Body of pancreas (tissue), 4 donors: ENCODE data around the gene MYL6B. TPM values are rescaled to one million over a fixed set of nuclear protein-coding genes. Genes with fewer than 3 reads are reported as not detected.

Experiments
- ATAC-seq: fragments of 150-250 bp; one replicate; pipeline ENCODE4 v1.9.1; 2016
- DNase-seq, 4 donors: peaks; one replicate each; pipeline ENCODE4 v3.0.0-alpha.2; 2019
- H3K27ac ChIP-seq, 4 donors: fragments of 200-600 bp; sonication (generic); 1 replicate in 3 of 4; 2 replicates in 1 of 4; pipeline versions ENCODE4 v1.5.1 to v1.6.1; 2016 to 2019; ENCODE audit warnings: mild to moderate bottlenecking in 1 of 4, mixed read lengths in 1 of 4, moderate library complexity in 1 of 4
- H3K27me3 ChIP-seq, 2 donors: fragments of 200-600 bp; sonication (generic); one replicate each; pipeline ENCODE4 v1.6.0; 2016; ENCODE audit warnings: mild to moderate bottlenecking in 1 of 2
- H3K36me3 ChIP-seq, 2 donors: fragments of 200-600 bp; sonication (generic); replicated peaks in 1 of 2; 2 replicates each; pipeline ENCODE4 v1.5.1; 2016; ENCODE audit warnings: low read depth in 2 of 2; ENCODE audit not compliant: insufficient read depth in 1 of 2
- H3K4me1 ChIP-seq: fragments of 200-600 bp; sonication (generic); one replicate; pipeline ENCODE4 v1.6.0; 2016
- H3K4me3 ChIP-seq, 2 donors: fragments of 200-600 bp; sonication (generic); 1 replicate in 1 of 2; 2 replicates in 1 of 2; pipeline ENCODE4 v1.5.1; 2016 to 2019
- H3K9me3 ChIP-seq, 3 donors: fragments of 200-600 bp; sonication (generic); 1 replicate in 2 of 3; 2 replicates in 1 of 3; pipeline ENCODE4 v1.5.1; 2016
- CTCF ChIP-seq, 7 experiments: fragments of 450-650 bp in 4 of 7; fragments of 200-600 bp in 3 of 7; sonication (generic) in 3 of 7; IDR thresholded peaks; one replicate each; pipeline ENCODE4 v1.5.1; 2016 to 2019; ENCODE audit warnings: antibody characterized with exemption in 7 of 7
- POLR2A ChIP-seq, 3 donors: fragments of 450-650 bp; IDR thresholded peaks; one replicate each; pipeline ENCODE4 v1.6.1; 2016; ENCODE audit warnings: antibody characterized with exemption in 3 of 3, mild to moderate bottlenecking in 2 of 3
- WGBS, 2 donors: methylation state at CpG; one replicate each; pipeline ENCODE4 v1.1.5; 2017; 5-methylcytosine and 5-hydroxymethylcytosine counted together
- intact Hi-C: fragments of 100-400 bp; cut with DNase I; formaldehyde crosslinking; loops from one replicate; pipeline ENCODE4 v1.15.1; 2023
- total RNA-seq, 2 donors: library from RNA; depleted of rRNA; stranded (reverse); fragments of >200 nt; gene quantifications; one replicate each; pipeline ENCODE4 v1.1.0, GENCODE V29; 2016

Gene MYL6B
- total RNA-seq, 2 donors from 2014 or later = 7.5 to 24.1 TPM

GRCh38 chr12:56158029-56158925 is 5.9 kb downstream of the MYL6B start, which contains the start of gene MYL6:
TSS of gene MYL6 (plus strand) at chr12:56158359. CDS start at chr12:56158402, 43 bp downstream.
- intact Hi-C loops = no loop called here

GRCh38 chr12:56158926-56159461 is 6.6 kb downstream of the MYL6B start:
- peaks cover 37% of the 10 kb centered on the region for H3K4me1 ChIP-seq
- peak; percentile 47 for ATAC-seq
- intact Hi-C loops = no loop called here

More at GRCh38 chr12:56158029-56158925, 5.9 kb downstream of the MYL6B start, which contains the start of gene MYL6:
- DNase-seq = peak; percentile 97 to 100 (median 98)
- ATAC-seq = peak; percentile 92
- H3K4me1 ChIP-seq = peaks cover 41% of the 10 kb centered on the region
- H3K36me3 ChIP-seq = peaks cover 8 to 15% of the 10 kb centered on the region in 2 donors
- H3K4me3 ChIP-seq = peak within 1 kb of the TSS; percentile 79 to 84
- WGBS, 2 donors = 0 to 1% methylated on average over 25 to 30 of the region's 30 CpGs
- TF ChIP-seq CTCF (IDR thresholded peaks at IDR 0.05) (peak in 1 of 7 experiments; percentile 6), POLR2A (IDR thresholded peaks at IDR 0.05) (peak; percentile 97 to 100 (median 100))
- H3K9me3 ChIP-seq = no peaks in the 10 kb centered on the region
- peak within 1 kb of the TSS; percentile 94 to 100 (median 98) for H3K27ac ChIP-seq
- no peaks in the 10 kb centered on the region for H3K27me3 ChIP-seq

GRCh38 chr12:56159482-56160192 is 7.2 kb downstream of the MYL6B start:
- no peak for DNase-seq
- Histone ChIP-seq H3K4me1 (peaks cover 37% of the 10 kb centered on the region), H3K27ac (peak overlapping the region; percentile 94 to 100 (median 98)), H3K9me3 (no peaks in the 10 kb centered on the region), H3K36me3 (peaks cover 8 to 20% of the 10 kb centered on the region in 2 donors), H3K4me3 (peak overlapping the region; percentile 79 to 84), H3K27me3 (no peaks in the 10 kb centered on the region)
- ATAC-seq = no peak
- WGBS, 2 donors = 10 to 11% methylated on average over 8 of the region's 8 CpGs
- TF ChIP-seq POLR2A (IDR thresholded peaks at IDR 0.05) (no peak), CTCF (IDR thresholded peaks at IDR 0.05) (no peak)
- intact Hi-C loops = no loop called here

More at GRCh38 chr12:56158926-56159461, 6.6 kb downstream of the MYL6B start:
- Histone ChIP-seq H3K9me3 (no peaks in the 10 kb centered on the region), H3K27ac (peak overlapping the region; percentile 94 to 100 (median 98)), H3K4me3 (peak overlapping the region; percentile 79 to 84), H3K27me3 (no peaks in the 10 kb centered on the region), H3K36me3 (peaks cover 8 to 17% of the 10 kb centered on the region in 2 donors)
- DNase-seq = peak; percentile 71 to 82 (median 80)
- 0% methylated on average over 6 of the region's 6 CpGs for WGBS, 2 donors
- peak in 1 of 3 donors; percentile 21 for TF ChIP-seq POLR2A (IDR thresholded peaks at IDR 0.05)
- no peak for TF ChIP-seq CTCF (IDR thresholded peaks at IDR 0.05)

DNA sequence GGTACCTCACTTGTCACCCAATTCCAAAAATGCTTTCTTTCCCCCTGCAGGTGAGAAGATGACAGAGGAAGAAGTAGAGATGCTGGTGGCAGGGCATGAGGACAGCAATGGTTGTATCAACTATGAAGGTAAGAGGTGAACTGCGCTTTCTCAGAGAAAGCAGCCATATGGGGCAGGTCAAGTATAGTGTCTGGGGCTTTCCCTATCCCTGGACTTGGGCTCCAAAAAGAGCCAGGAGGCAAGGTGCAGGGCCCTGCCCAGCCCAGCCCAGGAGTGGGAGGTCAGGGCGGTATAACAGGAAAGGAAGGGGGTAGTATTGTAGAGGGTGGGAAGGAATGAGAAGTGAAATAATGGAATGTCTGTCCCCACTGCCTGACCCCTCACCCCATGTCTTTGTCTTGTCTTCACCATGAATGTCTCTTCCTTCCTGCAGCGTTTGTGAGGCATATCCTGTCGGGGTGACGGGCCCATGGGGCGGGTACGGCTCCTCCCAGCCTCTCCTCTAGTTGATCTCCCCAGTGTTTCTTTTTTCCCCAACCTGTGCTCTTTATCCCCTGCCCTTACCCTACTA is 7.9 kb downstream of the MYL6B start:
- WGBS, 2 donors = 50 to 55% methylated on average over 7 of the region's 7 CpGs
- Histone ChIP-seq H3K4me1 (peaks cover 37% of the 10 kb centered on the region), H3K9me3 (no peaks in the 10 kb centered on the region), H3K4me3 (no peak overlapping the region), H3K27me3 (no peaks in the 10 kb centered on the region), H3K36me3 (peaks cover 8 to 25% of the 10 kb centered on the region in 2 donors), H3K27ac (peak overlapping the region; percentile 94 to 100 (median 98))
- ATAC-seq = no peak
- intact Hi-C loops = no loop called here
- no peak for TF ChIP-seq CTCF (IDR thresholded peaks at IDR 0.05)
- TF ChIP-seq POLR2A (IDR thresholded peaks at IDR 0.05) = no peak
- DNase-seq = no peak
